GM19467 (cell line): Measurements from ENCODE around the gene SAT2.
"Not testable (repeated sequence)": the region's sequence is repeated elsewhere in the genome, so short reads cannot be mapped to it uniquely, and the experiment has no call there.

Experiments
- ATAC-seq: cut with Tn5 transposase; IDR thresholded peaks from one replicate; pipeline ENCODE4 v1.9.1; 2021; ENCODE audit warnings: mild to moderate bottlenecking, moderate library complexity; ENCODE audit not compliant: unreplicated experiment

SAT2 gene

GRCh38 chr17:7627250-7628121 lies at the start of gene SAT2:
Gene SAT2 (minus strand): TSS chr17:7627821. CDS start chr17:7627635, 186 bp downstream.
- ATAC-seq = peak; percentile 83

- ATAC-seq = no peak
Measured at GRCh38 chr17:7676533-7676932, 48.9 kb upstream of the SAT2 start.

- no peak for ATAC-seq
Measured at GRCh38 chr17:7674934-7675333, 47.3 kb upstream of the SAT2 start.

GRCh38 chr17:7673239-7673638 lies 45.6 kb upstream of the SAT2 start:
- no peak for ATAC-seq

GRCh38 chr17:7668482-7668881 lies 40.9 kb upstream of the SAT2 start:
- ATAC-seq = no peak

- no peak for ATAC-seq
Measured at GRCh38 chr17:7667656-7668406, 40.2 kb upstream of the SAT2 start.

- ATAC-seq = no peak
Measured at GRCh38 chr17:7656958-7657609, 29.5 kb upstream of the SAT2 start.

GRCh38 chr17:7655541-7655840 lies 27.9 kb upstream of the SAT2 start:
- no peak for ATAC-seq

- no peak for ATAC-seq
Measured at GRCh38 chr17:7654832-7655540, 27.4 kb upstream of the SAT2 start.

GRCh38 chr17:7652388-7653356 lies 25.1 kb upstream of the SAT2 start:
- no peak for ATAC-seq

- ATAC-seq = no peak
Measured at GRCh38 chr17:7651665-7652387, 24.2 kb upstream of the SAT2 start.

- ATAC-seq = no peak
Measured at GRCh38 chr17:7651097-7651664, 23.6 kb upstream of the SAT2 start.

- no peak for ATAC-seq
Measured at GRCh38 chr17:7650509-7651096, 23.0 kb upstream of the SAT2 start, which contains the start of gene ATP1B2. Gene ATP1B2 (plus strand): TSS chr17:7650926. CDS start chr17:7651519, 593 bp downstream.

- ATAC-seq = no peak
Measured at GRCh38 chr17:7647018-7647417, 19.4 kb upstream of the SAT2 start.

- no peak for ATAC-seq
Measured at GRCh38 chr17:7646457-7646856, 18.8 kb upstream of the SAT2 start.

- ATAC-seq = no peak
Measured at GRCh38 chr17:7644775-7645174, 17.2 kb upstream of the SAT2 start.

GRCh38 chr17:7641635-7642034 lies 14.0 kb upstream of the SAT2 start:
- not testable (repeated sequence) for ATAC-seq

- no peak for ATAC-seq
Measured at GRCh38 chr17:7640783-7641182, 13.2 kb upstream of the SAT2 start.
